GM12872 (cell line): ENCODE data around the gene ZNF827.

Experiments
- TF ChIP-seq, protein P1 (sequence below): IDR thresholded peaks from 3 replicates; pipeline ENCODE4 v1.5.1; 2011; ENCODE audit warnings: low read depth, mild to moderate bottlenecking, low read length, moderate library complexity; ENCODE audit not compliant: insufficient read depth

ZNF827 gene

DNA sequence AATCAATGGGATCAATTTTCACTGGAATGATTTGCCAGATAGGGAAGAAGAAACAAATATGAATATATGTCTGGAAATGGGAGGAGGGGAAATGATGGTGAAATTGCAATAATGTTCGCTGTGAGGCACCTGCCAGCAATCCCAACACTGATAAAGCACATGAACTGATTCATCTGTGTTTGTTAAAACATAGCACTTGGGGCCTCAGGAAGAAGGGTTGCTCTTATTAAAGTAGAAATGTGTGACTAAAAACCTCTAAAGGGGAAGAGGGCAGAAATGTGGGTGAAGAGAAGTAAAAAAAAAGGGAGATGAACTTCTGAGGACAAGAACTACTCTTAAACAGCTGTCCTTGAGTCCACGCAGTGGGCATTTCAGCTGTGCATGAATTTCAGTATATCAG lies 157.3 kb downstream of the ZNF827 start:
- TF ChIP-seq, protein P1, sequence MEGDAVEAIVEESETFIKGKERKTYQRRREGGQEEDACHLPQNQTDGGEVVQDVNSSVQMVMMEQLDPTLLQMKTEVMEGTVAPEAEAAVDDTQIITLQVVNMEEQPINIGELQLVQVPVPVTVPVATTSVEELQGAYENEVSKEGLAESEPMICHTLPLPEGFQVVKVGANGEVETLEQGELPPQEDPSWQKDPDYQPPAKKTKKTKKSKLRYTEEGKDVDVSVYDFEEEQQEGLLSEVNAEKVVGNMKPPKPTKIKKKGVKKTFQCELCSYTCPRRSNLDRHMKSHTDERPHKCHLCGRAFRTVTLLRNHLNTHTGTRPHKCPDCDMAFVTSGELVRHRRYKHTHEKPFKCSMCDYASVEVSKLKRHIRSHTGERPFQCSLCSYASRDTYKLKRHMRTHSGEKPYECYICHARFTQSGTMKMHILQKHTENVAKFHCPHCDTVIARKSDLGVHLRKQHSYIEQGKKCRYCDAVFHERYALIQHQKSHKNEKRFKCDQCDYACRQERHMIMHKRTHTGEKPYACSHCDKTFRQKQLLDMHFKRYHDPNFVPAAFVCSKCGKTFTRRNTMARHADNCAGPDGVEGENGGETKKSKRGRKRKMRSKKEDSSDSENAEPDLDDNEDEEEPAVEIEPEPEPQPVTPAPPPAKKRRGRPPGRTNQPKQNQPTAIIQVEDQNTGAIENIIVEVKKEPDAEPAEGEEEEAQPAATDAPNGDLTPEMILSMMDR: no peak

- TF ChIP-seq, protein P1: no peak
Measured at GRCh38 chr4:145779319-145779801, 159.3 kb downstream of the ZNF827 start.

DNA sequence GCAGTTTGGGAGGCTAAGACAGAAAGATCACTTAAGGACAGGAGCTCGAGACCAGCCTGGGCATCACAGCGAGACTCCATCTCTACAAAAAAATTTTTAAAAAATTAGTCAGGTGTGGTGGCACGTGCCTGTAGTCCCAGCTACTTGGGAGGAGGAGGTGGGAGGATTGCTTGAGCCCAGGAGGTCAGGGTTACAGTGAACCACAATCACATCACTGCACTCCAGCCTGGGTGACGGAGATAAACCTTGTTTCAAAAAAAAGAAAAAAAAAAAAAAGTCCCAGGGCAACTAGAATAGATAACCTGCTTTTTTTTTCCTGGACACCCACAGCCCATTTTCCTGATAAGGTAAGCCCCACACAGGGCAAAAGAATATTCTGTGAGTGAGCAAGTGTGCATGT lies 162.4 kb downstream of the ZNF827 start:
- TF ChIP-seq, protein P1: no peak

GRCh38 chr4:145775406-145775805 lies 163.2 kb downstream of the ZNF827 start:
- TF ChIP-seq, protein P1: no peak

- TF ChIP-seq, protein P1: no peak
Measured at GRCh38 chr4:145774473-145774872, 164.2 kb downstream of the ZNF827 start.

DNA sequence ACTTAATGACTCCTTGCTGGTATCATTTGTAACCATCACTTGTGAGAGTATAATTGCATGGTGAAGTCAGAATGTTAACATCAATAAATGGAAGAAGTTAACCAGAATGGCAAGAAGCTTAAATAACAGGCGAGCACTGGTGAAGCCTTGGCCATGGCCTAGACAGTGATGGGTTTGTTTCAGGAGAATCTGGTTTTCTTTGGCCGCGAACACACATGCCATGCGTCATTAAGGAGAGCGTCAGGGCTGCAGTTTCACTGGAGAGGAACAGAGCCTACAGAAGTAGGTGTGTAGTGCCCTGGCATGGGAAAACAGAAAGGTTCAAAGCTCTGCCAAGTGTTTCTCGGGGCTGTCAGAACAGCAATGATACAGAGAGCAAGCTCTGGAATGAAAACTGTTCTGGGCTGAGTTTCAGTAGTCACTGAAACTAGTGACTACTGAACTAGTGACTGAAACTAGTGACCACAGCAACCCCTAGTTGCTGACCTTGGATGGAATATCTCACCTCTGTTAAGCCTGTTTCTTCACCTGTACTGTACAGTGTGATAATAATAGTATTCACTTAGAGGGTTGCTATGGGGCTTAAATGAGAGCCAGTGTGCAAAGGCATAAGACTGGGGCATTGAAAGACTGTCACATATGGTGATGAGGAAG lies 164.9 kb downstream of the ZNF827 start:
- TF ChIP-seq, protein P1: no peak

GRCh38 chr4:145772347-145772746 lies 166.3 kb downstream of the ZNF827 start:
- TF ChIP-seq, protein P1: no peak
